DND-41 (cell line): ENCODE measurements around the gene CACNA2D3.

ENCODE experiments used
- EZH2 ChIP-seq: IDR thresholded peaks from 3 replicates; pipeline ENCODE4 v1.6.1; 2012; ENCODE audit warnings: borderline replicate concordance, low read depth, mild to moderate bottlenecking, moderate library complexity, low read length, inconsistent platforms; ENCODE audit not compliant: severe bottlenecking
- TF ChIP-seq, protein P1 (sequence below): IDR thresholded peaks from 2 replicates; pipeline ENCODE4 v1.5.1; 2012; ENCODE audit warnings: borderline replicate concordance, low read length, moderate library complexity, mild to moderate bottlenecking; ENCODE audit not compliant: poor library complexity, severe bottlenecking; ENCODE audit errors: extremely low read depth

DNA sequence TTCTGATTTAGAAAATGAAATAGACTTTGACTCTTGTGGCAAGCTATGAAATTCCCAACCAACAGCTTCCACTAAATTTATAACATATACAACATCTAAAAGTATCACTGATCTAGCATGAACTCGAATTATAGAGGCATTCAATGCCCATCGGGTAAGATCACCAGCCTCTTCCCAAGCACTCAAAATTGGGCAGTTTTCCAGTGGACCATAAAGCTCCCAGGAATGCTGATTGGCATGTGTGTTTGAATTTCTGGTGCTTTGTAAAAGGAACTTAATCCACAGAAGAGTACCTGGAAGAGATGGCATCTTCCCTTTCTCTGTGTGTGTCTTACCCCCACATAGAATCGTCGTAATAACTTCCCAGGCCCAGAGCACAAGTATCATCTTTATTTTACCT lies 795.5 kb downstream of the CACNA2D3 start:
- TF ChIP-seq, protein P1, sequence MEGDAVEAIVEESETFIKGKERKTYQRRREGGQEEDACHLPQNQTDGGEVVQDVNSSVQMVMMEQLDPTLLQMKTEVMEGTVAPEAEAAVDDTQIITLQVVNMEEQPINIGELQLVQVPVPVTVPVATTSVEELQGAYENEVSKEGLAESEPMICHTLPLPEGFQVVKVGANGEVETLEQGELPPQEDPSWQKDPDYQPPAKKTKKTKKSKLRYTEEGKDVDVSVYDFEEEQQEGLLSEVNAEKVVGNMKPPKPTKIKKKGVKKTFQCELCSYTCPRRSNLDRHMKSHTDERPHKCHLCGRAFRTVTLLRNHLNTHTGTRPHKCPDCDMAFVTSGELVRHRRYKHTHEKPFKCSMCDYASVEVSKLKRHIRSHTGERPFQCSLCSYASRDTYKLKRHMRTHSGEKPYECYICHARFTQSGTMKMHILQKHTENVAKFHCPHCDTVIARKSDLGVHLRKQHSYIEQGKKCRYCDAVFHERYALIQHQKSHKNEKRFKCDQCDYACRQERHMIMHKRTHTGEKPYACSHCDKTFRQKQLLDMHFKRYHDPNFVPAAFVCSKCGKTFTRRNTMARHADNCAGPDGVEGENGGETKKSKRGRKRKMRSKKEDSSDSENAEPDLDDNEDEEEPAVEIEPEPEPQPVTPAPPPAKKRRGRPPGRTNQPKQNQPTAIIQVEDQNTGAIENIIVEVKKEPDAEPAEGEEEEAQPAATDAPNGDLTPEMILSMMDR, result no peak
- TF ChIP-seq EZH2, result no peak
